HepG2 (cell line): Measurements from ENCODE around the gene PLPP3. TPM values are rescaled to one million over a fixed set of nuclear protein-coding genes. Genes with fewer than 3 reads are reported as not detected.

Source experiments
- CREB3 ChIP-seq: sonication (generic); formaldehyde crosslinking; IDR thresholded peaks from 2 replicates; pipeline ENCODE4 v1.5.0; 2020; ENCODE audit warnings: missing genetic modification reagents
- KDM2A ChIP-seq: sonication (generic); formaldehyde crosslinking; IDR thresholded peaks from 2 replicates; pipeline ENCODE4 v1.4.0; 2020; ENCODE audit warnings: low read depth, missing genetic modification reagents, borderline replicate concordance
- KLF16 ChIP-seq, 2 experiments: sonication (generic) in 1 of 2; formaldehyde crosslinking in 1 of 2; IDR thresholded peaks; 2 replicates each; pipeline versions ENCODE4 v1.6.1 to v1.8.0; 2016 to 2023; ENCODE audit warnings: missing genetic modification reagents in 2 of 2, missing compliant biosample characterization in 1 of 2
- MTA1 ChIP-seq: sonication (generic); formaldehyde crosslinking; IDR thresholded peaks from 2 replicates; pipeline ENCODE4 v1.4.0; 2020; ENCODE audit warnings: missing genetic modification reagents, mild to moderate bottlenecking, borderline replicate concordance
- MTF2 ChIP-seq: sonication (generic); formaldehyde crosslinking; IDR thresholded peaks from 2 replicates; pipeline ENCODE4 v1.5.0; 2020; ENCODE audit warnings: missing genetic modification reagents, borderline replicate concordance
- MYPOP ChIP-seq: sonication (generic); formaldehyde crosslinking; IDR thresholded peaks from 2 replicates; pipeline ENCODE4 v1.8.1; 2023; ENCODE audit warnings: mild to moderate bottlenecking, moderate library complexity, missing genetic modification reagents
- NR1H2 ChIP-seq: sonication (generic); formaldehyde crosslinking; IDR thresholded peaks from 2 replicates; pipeline ENCODE4 v1.8.1; 2022; ENCODE audit warnings: low read depth, missing genetic modification reagents, borderline replicate concordance
- NR2C2 ChIP-seq: sonication (generic); formaldehyde crosslinking; IDR thresholded peaks from 2 replicates; pipeline ENCODE4 v1.4.0; 2020; ENCODE audit warnings: missing genetic modification reagents, mild to moderate bottlenecking, moderate library complexity, borderline replicate concordance
- PAF1 ChIP-seq: IDR thresholded peaks from 2 replicates; pipeline ENCODE4 v1.6.1; 2016; ENCODE audit warnings: missing genetic modification reagents, missing compliant biosample characterization
- RBAK ChIP-seq: sonication (generic); formaldehyde crosslinking; IDR thresholded peaks from 2 replicates; pipeline ENCODE4 v1.5.1; 2020; ENCODE audit warnings: mild to moderate bottlenecking, missing genetic modification reagents
- SKI ChIP-seq: fragments of 450-650 bp; IDR thresholded peaks from one replicate; pipeline ENCODE4 v1.6.1; 2018; ENCODE audit warnings: mild to moderate bottlenecking; ENCODE audit not compliant: partially characterized antibody
- SNAI1 ChIP-seq: sonication (generic); formaldehyde crosslinking; IDR thresholded peaks from 2 replicates; pipeline ENCODE4 v1.5.0; 2020; ENCODE audit warnings: mild to moderate bottlenecking, missing genetic modification reagents, borderline replicate concordance
- SP4 ChIP-seq: sonication (generic); formaldehyde crosslinking; IDR thresholded peaks from 2 replicates; pipeline ENCODE4 v1.8.1; 2023; ENCODE audit warnings: mild to moderate bottlenecking, missing genetic modification reagents
- ZC3H4 ChIP-seq: sonication (generic); formaldehyde crosslinking; IDR thresholded peaks from 2 replicates; pipeline ENCODE4 v1.4.0; 2020; ENCODE audit warnings: missing genetic modification reagents, borderline replicate concordance
- ZNF205 ChIP-seq: IDR thresholded peaks from 2 replicates; pipeline ENCODE4 v1.6.1; 2018; ENCODE audit warnings: missing biosample characterization, missing genetic modification reagents
- ZNF274 ChIP-seq: sonication (generic); formaldehyde crosslinking; IDR thresholded peaks from 2 replicates; pipeline ENCODE4 v1.5.1; 2020; ENCODE audit warnings: mild to moderate bottlenecking, missing genetic modification reagents
- ZNF337 ChIP-seq: sonication (generic); formaldehyde crosslinking; IDR thresholded peaks from 2 replicates; pipeline ENCODE4 v1.5.1; 2020; ENCODE audit warnings: missing genetic modification reagents, low read depth, mild to moderate bottlenecking, borderline replicate concordance
- ZNF557 ChIP-seq: sonication (generic); formaldehyde crosslinking; IDR thresholded peaks from 2 replicates; pipeline ENCODE4 v1.4.0; 2020; ENCODE audit warnings: missing genetic modification reagents
- ZNF580 ChIP-seq: IDR thresholded peaks from 2 replicates; pipeline ENCODE4 v1.6.1; 2016; ENCODE audit warnings: low read depth, borderline replicate concordance
- ZNF598 ChIP-seq: sonication (generic); formaldehyde crosslinking; IDR thresholded peaks from 2 replicates; pipeline ENCODE4 v1.5.1; 2020; ENCODE audit warnings: mild to moderate bottlenecking, missing genetic modification reagents, borderline replicate concordance
- ZNF644 ChIP-seq: IDR thresholded peaks from 2 replicates; pipeline ENCODE4 v1.6.1; 2016; ENCODE audit warnings: low read depth
- ZNF891 ChIP-seq: sonication (generic); formaldehyde crosslinking; IDR thresholded peaks from 2 replicates; pipeline ENCODE4 v1.5.0; 2020; ENCODE audit warnings: mild to moderate bottlenecking, missing genetic modification reagents
- polyA plus RNA-seq, 8 experiments: library from polyadenylated mRNA; depleted of rRNA in 3 of 8; stranded (reverse) in 7 of 8; unstranded in 1 of 8; fragments of >200 nt; fragmentation: Illumina TruSeq in 4 of 8; extraction: Trizol in 4 of 8; gene quantifications; 2 replicates each; pipeline versions ENCODE4 v1.2.1 to v1.2.3, GENCODE V29; 2011 to 2016; ENCODE audit warnings: low read depth in 4 of 8, missing spikeins in 1 of 8, mixed read lengths in 1 of 8; ENCODE audit not compliant: insufficient read depth in 1 of 8
- total RNA-seq, 5 experiments: library from RNA; depleted of rRNA; stranded (reverse); fragments of >200 nt; fragmentation: Illumina TruSeq; extraction: Trizol; gene quantifications; 2 replicates each; pipeline ENCODE4 v1.2.3, GENCODE V29; 2016; ENCODE audit warnings: low read depth in 1 of 5
- TF ChIP-seq, protein P1 (sequence below): IDR thresholded peaks from 2 replicates; pipeline ENCODE4 v1.6.1; 2016; ENCODE audit warnings: low read depth
- TF ChIP-seq, protein P2 (sequence below): conservative IDR thresholded peaks from 2 replicates; pipeline ENCODE4 v1.6.1; 2018; ENCODE audit warnings: missing genetic modification reagents

PLPP3 gene
- total and polyA plus RNA-seq, 2 of the 13 experiments (the other 11 are each of a cell fraction or from before 2014, with no cell fraction given), result 49.7 to 65.8 TPM

GRCh38 chr1:56578138-56578962 lies 1.0 kb downstream of the PLPP3 start (continued):
- TF ChIP-seq, protein P1, sequence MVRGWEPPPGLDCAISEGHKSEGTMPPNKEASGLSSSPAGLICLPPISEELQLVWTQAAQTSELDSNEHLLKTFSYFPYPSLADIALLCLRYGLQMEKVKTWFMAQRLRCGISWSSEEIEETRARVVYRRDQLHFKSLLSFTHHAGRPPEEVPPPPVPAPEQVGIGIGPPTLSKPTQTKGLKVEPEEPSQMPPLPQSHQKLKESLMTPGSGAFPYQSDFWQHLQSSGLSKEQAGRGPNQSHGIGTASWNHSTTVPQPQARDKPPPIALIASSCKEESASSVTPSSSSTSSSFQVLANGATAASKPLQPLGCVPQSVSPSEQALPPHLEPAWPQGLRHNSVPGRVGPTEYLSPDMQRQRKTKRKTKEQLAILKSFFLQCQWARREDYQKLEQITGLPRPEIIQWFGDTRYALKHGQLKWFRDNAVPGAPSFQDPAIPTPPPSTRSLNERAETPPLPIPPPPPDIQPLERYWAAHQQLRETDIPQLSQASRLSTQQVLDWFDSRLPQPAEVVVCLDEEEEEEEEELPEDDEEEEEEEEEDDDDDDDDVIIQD, result no peak
- no peak; the same call in 1 of the 2 replicates for TF ChIP-seq CREB3 (CRISPR knock-in tag)
- no peak for TF ChIP-seq NR2C2 (CRISPR knock-in tag)
- TF ChIP-seq RBAK (CRISPR knock-in tag), result no peak
- TF ChIP-seq KDM2A (CRISPR knock-in tag), result no peak; the same call in 1 of the 2 replicates
- peak; percentile 52; the same call in 1 of the 2 replicates for TF ChIP-seq MTA1 (CRISPR knock-in tag)
- TF ChIP-seq MYPOP (CRISPR knock-in tag), result no peak
- TF ChIP-seq ZNF580 (CRISPR knock-in tag), result no peak
- TF ChIP-seq ZC3H4 (CRISPR knock-in tag), result no peak
- TF ChIP-seq MTF2 (CRISPR knock-in tag), result no peak
- TF ChIP-seq SNAI1 (CRISPR knock-in tag), result no peak
- TF ChIP-seq ZNF337 (CRISPR knock-in tag), result no peak
- TF ChIP-seq KLF16 (CRISPR knock-in tag; IDR thresholded peaks at IDR 0.05), result no peak
- TF ChIP-seq NR1H2 (CRISPR knock-in tag), result no peak
- TF ChIP-seq ZNF205 (CRISPR knock-in tag), result no peak
- no peak for TF ChIP-seq ZNF274 (CRISPR knock-in tag)
- no peak for TF ChIP-seq SP4
- TF ChIP-seq ZNF644 (CRISPR knock-in tag), result no peak
- TF ChIP-seq, protein P2, sequence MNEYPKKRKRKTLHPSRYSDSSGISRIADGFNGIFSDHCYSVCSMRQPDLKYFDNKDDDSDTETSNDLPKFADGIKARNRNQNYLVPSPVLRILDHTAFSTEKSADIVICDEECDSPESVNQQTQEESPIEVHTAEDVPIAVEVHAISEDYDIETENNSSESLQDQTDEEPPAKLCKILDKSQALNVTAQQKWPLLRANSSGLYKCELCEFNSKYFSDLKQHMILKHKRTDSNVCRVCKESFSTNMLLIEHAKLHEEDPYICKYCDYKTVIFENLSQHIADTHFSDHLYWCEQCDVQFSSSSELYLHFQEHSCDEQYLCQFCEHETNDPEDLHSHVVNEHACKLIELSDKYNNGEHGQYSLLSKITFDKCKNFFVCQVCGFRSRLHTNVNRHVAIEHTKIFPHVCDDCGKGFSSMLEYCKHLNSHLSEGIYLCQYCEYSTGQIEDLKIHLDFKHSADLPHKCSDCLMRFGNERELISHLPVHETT (CRISPR knock-in tag), result no peak
- TF ChIP-seq PAF1 (CRISPR knock-in tag), result no peak
- no peak for TF ChIP-seq ZNF557
- no peak for TF ChIP-seq ZNF891 (CRISPR knock-in tag)
- TF ChIP-seq SKI, result no peak
- TF ChIP-seq ZNF598, result 0 out of 2 replicates have a peak, but pooled peaks have one; percentile 34
